Uterus (tissue), 2 donors: Measurements from ENCODE around the gene HIVEP3.

Experiments
- POLR2A ChIP-seq, 2 donors: fragments of 450-650 bp; IDR thresholded peaks; one replicate each; pipeline ENCODE4 v1.6.1; 2016; ENCODE audit warnings: antibody characterized with exemption in 2 of 2, mild to moderate bottlenecking in 1 of 2, moderate library complexity in 1 of 2
- TF ChIP-seq, protein P1 (sequence below), 4 experiments: fragments of 200-600 bp in 2 of 4; fragments of 450-650 bp in 2 of 4; sonication (generic) in 2 of 4; IDR thresholded peaks; one replicate each; pipeline ENCODE4 v1.5.1; 2016 to 2019; ENCODE audit warnings: antibody characterized with exemption in 4 of 4, mild to moderate bottlenecking in 2 of 4, moderate library complexity in 1 of 4

DNA sequence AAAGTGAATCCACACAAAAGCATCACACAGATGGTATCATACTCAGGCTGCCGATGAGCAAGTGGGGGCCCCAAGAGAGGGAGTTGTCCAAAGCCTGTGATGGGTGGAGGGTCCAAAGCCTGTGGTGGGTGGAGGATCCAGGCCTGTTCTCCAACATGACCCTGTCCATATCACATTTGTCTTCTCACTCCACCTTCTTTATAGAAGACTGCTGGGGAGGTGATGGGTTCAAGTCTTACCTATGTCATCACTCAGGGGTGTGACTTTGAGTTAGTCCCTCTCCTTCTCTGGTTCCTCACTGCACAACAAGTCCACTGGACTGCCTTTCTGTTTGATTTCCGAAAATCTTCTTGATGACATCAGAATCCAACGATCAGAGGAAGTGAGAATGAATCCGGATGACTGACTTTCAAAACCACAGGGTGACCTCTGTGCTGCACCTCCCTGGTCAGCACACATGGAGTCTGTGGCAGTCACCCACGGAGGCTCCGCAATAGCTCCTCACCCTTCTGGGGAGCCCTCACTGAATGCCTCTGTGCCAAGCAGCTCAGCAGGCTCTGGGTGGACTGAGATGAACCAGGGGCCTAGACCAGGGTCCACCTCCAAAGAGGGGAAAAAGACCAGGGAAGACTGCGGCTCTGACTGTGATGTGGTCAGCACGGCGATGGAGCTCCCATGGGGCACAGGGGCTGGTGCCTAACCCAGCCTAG lies 166.8 kb downstream of the HIVEP3 start:
- TF ChIP-seq POLR2A (IDR thresholded peaks at IDR 0.05) = no peak
- TF ChIP-seq, protein P1, sequence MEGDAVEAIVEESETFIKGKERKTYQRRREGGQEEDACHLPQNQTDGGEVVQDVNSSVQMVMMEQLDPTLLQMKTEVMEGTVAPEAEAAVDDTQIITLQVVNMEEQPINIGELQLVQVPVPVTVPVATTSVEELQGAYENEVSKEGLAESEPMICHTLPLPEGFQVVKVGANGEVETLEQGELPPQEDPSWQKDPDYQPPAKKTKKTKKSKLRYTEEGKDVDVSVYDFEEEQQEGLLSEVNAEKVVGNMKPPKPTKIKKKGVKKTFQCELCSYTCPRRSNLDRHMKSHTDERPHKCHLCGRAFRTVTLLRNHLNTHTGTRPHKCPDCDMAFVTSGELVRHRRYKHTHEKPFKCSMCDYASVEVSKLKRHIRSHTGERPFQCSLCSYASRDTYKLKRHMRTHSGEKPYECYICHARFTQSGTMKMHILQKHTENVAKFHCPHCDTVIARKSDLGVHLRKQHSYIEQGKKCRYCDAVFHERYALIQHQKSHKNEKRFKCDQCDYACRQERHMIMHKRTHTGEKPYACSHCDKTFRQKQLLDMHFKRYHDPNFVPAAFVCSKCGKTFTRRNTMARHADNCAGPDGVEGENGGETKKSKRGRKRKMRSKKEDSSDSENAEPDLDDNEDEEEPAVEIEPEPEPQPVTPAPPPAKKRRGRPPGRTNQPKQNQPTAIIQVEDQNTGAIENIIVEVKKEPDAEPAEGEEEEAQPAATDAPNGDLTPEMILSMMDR (IDR thresholded peaks at IDR 0.05) = no peak
